ENCODE measurements around the gene ARID5A. TPM values are rescaled to one million over a fixed set of nuclear protein-coding genes. Genes with fewer than 3 reads are reported as not detected.

Gene ARID5A
- total RNA-seq, 1 donor from 2014 or later = 16.4 TPM

DNA sequence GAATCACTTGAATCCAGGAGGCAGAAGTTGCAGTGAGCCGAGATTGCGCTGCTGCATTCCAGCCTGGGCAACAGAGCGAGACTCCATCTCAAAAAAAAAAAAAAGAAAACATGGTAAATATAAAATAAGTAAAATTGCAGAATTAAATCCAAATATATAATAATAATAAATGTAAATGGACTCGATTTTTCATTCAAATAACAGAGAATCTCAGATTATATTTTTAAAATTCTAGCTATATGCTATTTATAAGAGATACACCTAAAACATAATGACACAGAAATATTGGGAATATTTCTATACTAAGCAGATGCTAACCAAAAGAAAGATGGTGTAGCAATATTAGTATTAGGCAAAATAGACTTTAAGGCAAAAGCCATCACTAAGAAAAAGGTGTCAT is 16.3 kb upstream of the ARID5A start:
- DNase-seq (ENCODE audit: low spot score) = no peak
- TF ChIP-seq CTCF (IDR thresholded peaks at IDR 0.05; ENCODE audit: unreplicated experiment) = no peak
- Mint-ChIP-seq H3K9me3 (ENCODE audit: unreplicated experiment) (no peaks in the 10 kb centered on the region), H3K4me1 (ENCODE audit: unreplicated experiment) (no peaks in the 10 kb centered on the region), H3K27me3 (ENCODE audit: unreplicated experiment) (no peaks in the 10 kb centered on the region), H3K4me3 (ENCODE audit: unreplicated experiment) (no peak overlapping the region), H3K36me3 (ENCODE audit: low read depth, unreplicated experiment) (no peaks in the 10 kb centered on the region), H3K27ac (ENCODE audit: unreplicated experiment) (no peak overlapping the region)

- no peak for DNase-seq (ENCODE audit: low spot score)
- Mint-ChIP-seq H3K9me3 (ENCODE audit: unreplicated experiment) (no peaks in the 10 kb centered on the region), H3K27ac (ENCODE audit: unreplicated experiment) (no peak overlapping the region), H3K36me3 (ENCODE audit: low read depth, unreplicated experiment) (no peaks in the 10 kb centered on the region), H3K4me3 (ENCODE audit: unreplicated experiment) (no peak overlapping the region), H3K4me1 (ENCODE audit: unreplicated experiment) (no peaks in the 10 kb centered on the region), H3K27me3 (ENCODE audit: unreplicated experiment) (no peaks in the 10 kb centered on the region)
- no peak for TF ChIP-seq CTCF (IDR thresholded peaks at IDR 0.05; ENCODE audit: unreplicated experiment)
Observed at GRCh38 chr2:96520697-96521096, 15.9 kb upstream of the ARID5A start.

- DNase-seq (ENCODE audit: low spot score) = no peak
- H3K4me3 Mint-ChIP-seq (ENCODE audit: unreplicated experiment) = no peak overlapping the region
- H3K36me3 Mint-ChIP-seq (ENCODE audit: low read depth, unreplicated experiment) = no peaks in the 10 kb centered on the region
- no peaks in the 10 kb centered on the region for H3K4me1 Mint-ChIP-seq (ENCODE audit: unreplicated experiment)
- no peaks in the 10 kb centered on the region for H3K9me3 Mint-ChIP-seq (ENCODE audit: unreplicated experiment)
- no peak for TF ChIP-seq CTCF (IDR thresholded peaks at IDR 0.05; ENCODE audit: unreplicated experiment)
- H3K27me3 Mint-ChIP-seq (ENCODE audit: unreplicated experiment) = no peaks in the 10 kb centered on the region
- H3K27ac Mint-ChIP-seq (ENCODE audit: unreplicated experiment) = no peak overlapping the region
Observed at GRCh38 chr2:96521219-96521618, 15.3 kb upstream of the ARID5A start.

DNA sequence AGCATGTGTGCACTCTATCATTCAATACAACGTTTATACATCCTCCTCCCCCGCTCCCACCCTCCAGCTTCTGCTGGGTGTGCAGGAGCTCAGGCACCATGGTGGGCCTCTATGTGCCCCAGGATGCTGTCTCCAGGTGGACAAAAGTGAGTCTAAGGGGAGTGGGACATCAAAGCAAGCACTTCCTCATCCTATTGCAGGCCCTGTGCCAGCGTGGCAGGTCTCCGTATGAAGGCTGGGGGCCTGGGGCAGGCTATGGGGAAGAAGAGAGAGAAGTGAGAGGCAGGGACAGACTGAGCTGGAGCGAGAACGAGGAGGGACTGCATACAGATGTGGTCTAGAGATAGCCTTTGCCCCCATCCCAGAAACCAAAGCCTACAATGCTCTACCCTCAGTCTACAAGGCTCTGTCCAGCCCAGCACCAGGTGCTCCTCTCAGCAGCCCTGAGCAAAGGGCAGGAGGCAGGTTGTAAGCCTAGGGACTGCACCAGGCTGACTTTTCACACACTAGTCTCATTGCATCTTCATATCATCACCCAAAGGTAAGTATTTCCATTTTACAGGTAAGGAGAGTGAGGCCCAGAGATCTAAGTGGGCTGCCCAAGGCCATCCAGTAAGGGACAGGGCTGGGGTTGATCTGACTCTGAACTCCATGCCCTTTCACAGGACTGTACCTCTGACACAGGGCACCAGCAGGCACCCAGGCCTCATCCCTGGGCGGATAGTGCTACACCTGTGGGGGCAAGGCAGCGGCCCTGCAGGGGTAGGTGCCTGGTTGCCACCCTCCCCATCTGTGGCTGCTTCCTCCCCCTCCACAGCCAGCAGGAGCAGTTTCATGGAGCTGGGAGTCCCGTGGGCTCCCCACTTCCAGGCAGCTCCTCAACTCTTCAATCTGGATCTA is 14.0 kb upstream of the ARID5A start:
- Mint-ChIP-seq H3K27ac (ENCODE audit: unreplicated experiment) (no peak overlapping the region), H3K27me3 (ENCODE audit: unreplicated experiment) (no peaks in the 10 kb centered on the region), H3K4me1 (ENCODE audit: unreplicated experiment) (peaks cover 3% of the 10 kb centered on the region), H3K4me3 (ENCODE audit: unreplicated experiment) (no peak overlapping the region), H3K9me3 (ENCODE audit: unreplicated experiment) (no peaks in the 10 kb centered on the region), H3K36me3 (ENCODE audit: low read depth, unreplicated experiment) (peaks cover 4% of the 10 kb centered on the region)
- DNase-seq (ENCODE audit: low spot score) = no peak
- no peak for TF ChIP-seq CTCF (IDR thresholded peaks at IDR 0.05; ENCODE audit: unreplicated experiment)
